A673 (cell line): Measurements from ENCODE around the gene TMEM150A. TPM values are rescaled to one million over a fixed set of nuclear protein-coding genes. Genes with fewer than 3 reads are reported as not detected.

ENCODE experiments used
- BruUV-seq: library from RNA; stranded (reverse); fragments of 400-500 nt; replicated peaks from 2 replicates; lab custom pipeline; 2021; lab: Mats Ljungman, UMichigan
- CTCF ChIA-PET: fragments of 300-600 bp; sonication (Branson Sonifier 250); formaldehyde crosslinking; loops from one replicate; lab custom pipeline; 2022; ENCODE audit warnings: antibody characterized with exemption; lab: Charles Lee
- POLR2A ChIA-PET: fragments of 300-600 bp; sonication (Branson Sonifier 250); formaldehyde crosslinking; loops from one replicate; lab custom pipeline; 2022; ENCODE audit warnings: antibody characterized with exemption; ENCODE audit not compliant: low non-redundant PET; lab: Charles Lee
- DNase-seq: peaks from one replicate; pipeline ENCODE4 v3.0.0-alpha.2; 2015; ENCODE audit warnings: low spot score
- H3K27ac ChIP-seq: fragments of 200-600 bp; sonication (generic); 2 replicates; pipeline ENCODE4 v1.5.1; 2016; ENCODE audit warnings: mixed run types, low read depth, mild to moderate bottlenecking, mixed read lengths, antibody characterized with exemption, low read length; ENCODE audit not compliant: poor library complexity, severe bottlenecking
- H3K27me3 ChIP-seq: fragments of 200-600 bp; sonication (generic); replicated peaks from 2 replicates; pipeline ENCODE4 v1.6.1; 2017; ENCODE audit warnings: mixed run types, low read depth, mild to moderate bottlenecking, mixed read lengths, antibody characterized with exemption, low read length; ENCODE audit not compliant: insufficient read depth, poor library complexity
- H3K36me3 ChIP-seq: fragments of 200-600 bp; sonication (generic); 2 replicates; pipeline ENCODE4 v1.6.1; 2016; ENCODE audit warnings: mixed run types, mild to moderate bottlenecking, mixed read lengths, antibody characterized with exemption, low read length; ENCODE audit not compliant: insufficient read depth, poor library complexity, severe bottlenecking
- H3K4me1 ChIP-seq: fragments of 200-600 bp; sonication (generic); 2 replicates; pipeline ENCODE4 v1.6.1; 2017; ENCODE audit warnings: mixed run types, mild to moderate bottlenecking, mixed read lengths, antibody characterized with exemption, low read length; ENCODE audit not compliant: insufficient read depth, poor library complexity, severe bottlenecking
- H3K4me3 ChIP-seq: fragments of 200-600 bp; sonication (generic); 2 replicates; pipeline ENCODE4 v1.5.1; 2016; ENCODE audit warnings: low read depth, mixed run types, mild to moderate bottlenecking, mixed read lengths, low read length; ENCODE audit not compliant: poor library complexity, severe bottlenecking
- H3K9me3 ChIP-seq: fragments of 200-600 bp; sonication (generic); 2 replicates; pipeline ENCODE4 v1.6.1; 2016; ENCODE audit warnings: mixed run types, low read depth, mild to moderate bottlenecking, mixed read lengths, antibody characterized with exemption, low read length; ENCODE audit not compliant: poor library complexity, severe bottlenecking
- EZH2 ChIP-seq: fragments of 200-600 bp; sonication (generic); IDR thresholded peaks from 2 replicates; pipeline ENCODE4 v1.6.1; 2017; ENCODE audit warnings: borderline replicate concordance, low read depth, mild to moderate bottlenecking, mixed read lengths, antibody characterized with exemption, low read length; ENCODE audit not compliant: poor library complexity, severe bottlenecking
- intact Hi-C: fragments of 100-400 bp; cut with micrococcal nuclease; formaldehyde crosslinking; loops from one replicate; pipeline ENCODE4 v1.10.0; 2022; ENCODE audit not compliant: unreplicated experiment
- total RNA-seq: library from RNA; stranded (reverse); gene quantifications from 2 replicates; pipeline ENCODE4 v1.2.3, GENCODE V29; 2021
- TF ChIP-seq, protein P1 (sequence below): fragments of 300-800, 200-600 bp; sonication (generic); conservative IDR thresholded peaks from 2 replicates; pipeline ENCODE4 v1.5.1; 2017; ENCODE audit warnings: low read depth, mild to moderate bottlenecking, antibody characterized with exemption, low read length, moderate library complexity, mixed read lengths

Gene TMEM150A
- total RNA-seq, 1 experiment from 2014 or later = 6.6 TPM

DNA sequence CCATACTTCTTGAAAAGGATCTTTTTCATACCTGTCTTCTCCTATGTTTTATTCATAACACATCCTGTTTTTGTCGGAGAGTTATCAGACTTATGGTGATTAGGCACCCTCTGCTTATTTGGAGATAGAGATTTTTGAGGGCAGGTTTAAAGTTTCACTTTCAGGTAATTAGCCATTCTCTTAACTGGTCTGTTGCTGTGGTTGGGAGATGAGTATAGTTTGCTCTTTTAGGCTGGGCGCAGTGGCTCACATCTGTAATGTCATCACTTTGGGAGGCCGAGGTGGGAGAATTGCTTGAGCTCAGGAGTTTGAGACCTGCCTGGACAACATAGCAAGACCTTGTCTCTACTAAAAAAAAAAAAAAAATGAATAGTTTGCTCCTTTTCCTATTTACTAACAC lies 40.2 kb upstream of the TMEM150A start:
- CTCF ChIA-PET = no interaction called here
- intact Hi-C loops = loop anchor here (10.0 kb wide), 1 partner anchor 482 kb away; no protein-coding TSS in a partner anchor
- no TSS peak for BruUV-seq
- Histone ChIP-seq H3K4me3 (no peak overlapping the region), H3K9me3 (no peaks in the 10 kb centered on the region), H3K27ac (no peak overlapping the region), H3K36me3 (peaks cover 94% of the 10 kb centered on the region), H3K4me1 (no peaks in the 10 kb centered on the region), H3K27me3 (no peaks in the 10 kb centered on the region)
- no peak for DNase-seq
- TF ChIP-seq EZH2 = no peak
- TF ChIP-seq, protein P1, sequence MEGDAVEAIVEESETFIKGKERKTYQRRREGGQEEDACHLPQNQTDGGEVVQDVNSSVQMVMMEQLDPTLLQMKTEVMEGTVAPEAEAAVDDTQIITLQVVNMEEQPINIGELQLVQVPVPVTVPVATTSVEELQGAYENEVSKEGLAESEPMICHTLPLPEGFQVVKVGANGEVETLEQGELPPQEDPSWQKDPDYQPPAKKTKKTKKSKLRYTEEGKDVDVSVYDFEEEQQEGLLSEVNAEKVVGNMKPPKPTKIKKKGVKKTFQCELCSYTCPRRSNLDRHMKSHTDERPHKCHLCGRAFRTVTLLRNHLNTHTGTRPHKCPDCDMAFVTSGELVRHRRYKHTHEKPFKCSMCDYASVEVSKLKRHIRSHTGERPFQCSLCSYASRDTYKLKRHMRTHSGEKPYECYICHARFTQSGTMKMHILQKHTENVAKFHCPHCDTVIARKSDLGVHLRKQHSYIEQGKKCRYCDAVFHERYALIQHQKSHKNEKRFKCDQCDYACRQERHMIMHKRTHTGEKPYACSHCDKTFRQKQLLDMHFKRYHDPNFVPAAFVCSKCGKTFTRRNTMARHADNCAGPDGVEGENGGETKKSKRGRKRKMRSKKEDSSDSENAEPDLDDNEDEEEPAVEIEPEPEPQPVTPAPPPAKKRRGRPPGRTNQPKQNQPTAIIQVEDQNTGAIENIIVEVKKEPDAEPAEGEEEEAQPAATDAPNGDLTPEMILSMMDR = no peak
- POLR2A ChIA-PET = no interaction called here

DNA sequence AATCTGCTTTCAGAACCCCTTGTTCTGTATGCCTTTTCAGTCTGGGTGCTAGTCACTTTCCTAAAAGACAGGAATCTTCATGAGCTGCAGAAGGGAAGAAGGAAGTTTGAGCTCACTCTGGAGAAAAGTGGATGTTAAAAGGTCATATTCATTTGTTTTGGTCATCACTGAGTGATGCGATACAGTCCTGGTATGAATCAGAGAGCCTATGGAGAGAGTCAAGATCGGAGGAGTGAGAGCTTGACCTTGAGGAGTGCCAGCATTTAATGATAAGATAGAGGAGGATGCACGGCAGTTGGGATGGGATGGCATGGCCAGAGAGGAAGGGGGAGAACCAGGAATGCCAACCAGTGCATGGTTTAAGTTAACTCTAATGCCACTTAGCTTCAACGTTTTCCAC lies 33.1 kb upstream of the TMEM150A start:
- Histone ChIP-seq H3K4me1 (no peaks in the 10 kb centered on the region), H3K27ac (no peak overlapping the region), H3K4me3 (no peak overlapping the region), H3K27me3 (no peaks in the 10 kb centered on the region), H3K36me3 (peaks cover 81% of the 10 kb centered on the region), H3K9me3 (no peaks in the 10 kb centered on the region)
- BruUV-seq = no TSS peak
- ChIA-PET POLR2A (no interaction called here), CTCF (no interaction called here)
- intact Hi-C loops = loop anchor here (2.0 kb wide), 1 partner anchor 445 kb away; no protein-coding TSS in a partner anchor
- TF ChIP-seq, protein P1 = no peak
- no peak for TF ChIP-seq EZH2
- no peak for DNase-seq

GRCh38 chr2:85635011-85635410 lies 32.5 kb upstream of the TMEM150A start:
- ChIA-PET POLR2A (no interaction called here), CTCF (no interaction called here)
- Histone ChIP-seq H3K4me1 (no peaks in the 10 kb centered on the region), H3K9me3 (no peaks in the 10 kb centered on the region), H3K27ac (no peak overlapping the region), H3K36me3 (peaks cover 83% of the 10 kb centered on the region), H3K4me3 (no peak overlapping the region), H3K27me3 (no peaks in the 10 kb centered on the region)
- DNase-seq = no peak
- TF ChIP-seq, protein P1 = no peak
- no peak for TF ChIP-seq EZH2
- no TSS peak for BruUV-seq
- intact Hi-C loops = no loop called here
